Measurements from ENCODE around the gene ERC2. TPM values are rescaled to one million over a fixed set of nuclear protein-coding genes. Genes with fewer than 3 reads are reported as not detected.

ERC2 gene
- total RNA-seq, 1 experiment from 2014 or later, result 6.3 TPM

- Histone ChIP-seq H3K9me3 (replicated peaks) (no peaks in the 10 kb centered on the region), H3K27ac (no peak overlapping the region), H3K4me1 (peaks cover 12% of the 10 kb centered on the region; the same call in 1 of the 2 replicates), H3K27me3 (no peaks in the 10 kb centered on the region), H3K4me3 (no peak overlapping the region), H3K36me3 (no peaks in the 10 kb centered on the region)
- DNase-seq, result no peak
These were observed 751.5 kb downstream of the ERC2 start for GRCh38 chr3:55716611-55717225.

- Histone ChIP-seq H3K4me1 (peaks cover 9% of the 10 kb centered on the region; the same call in 1 of the 2 replicates), H3K4me3 (no peak overlapping the region), H3K27ac (no peak overlapping the region), H3K27me3 (no peaks in the 10 kb centered on the region), H3K9me3 (replicated peaks) (no peaks in the 10 kb centered on the region), H3K36me3 (no peaks in the 10 kb centered on the region)
- no peak for DNase-seq
These were observed 752.2 kb downstream of the ERC2 start for GRCh38 chr3:55716044-55716443.

GRCh38 chr3:55714057-55714456 lies 754.2 kb downstream of the ERC2 start:
- peaks cover 9% of the 10 kb centered on the region; the same call in 1 of the 2 replicates for H3K4me1 ChIP-seq
- H3K27ac ChIP-seq, result no peak overlapping the region
- no peaks in the 10 kb centered on the region for H3K36me3 ChIP-seq
- no peak for DNase-seq
- H3K9me3 ChIP-seq (replicated peaks), result no peaks in the 10 kb centered on the region
- H3K27me3 ChIP-seq, result no peaks in the 10 kb centered on the region
- no peak overlapping the region for H3K4me3 ChIP-seq

GRCh38 chr3:55711646-55712045 lies 756.6 kb downstream of the ERC2 start:
- Histone ChIP-seq H3K36me3 (no peaks in the 10 kb centered on the region), H3K9me3 (replicated peaks) (no peaks in the 10 kb centered on the region), H3K27ac (no peak overlapping the region), H3K4me1 (no peaks in the 10 kb centered on the region), H3K4me3 (no peak overlapping the region), H3K27me3 (no peaks in the 10 kb centered on the region)
- DNase-seq, result no peak

- no peaks in the 10 kb centered on the region for H3K4me1 ChIP-seq
- DNase-seq, result no peak
- H3K36me3 ChIP-seq, result no peaks in the 10 kb centered on the region
- H3K27ac ChIP-seq, result no peak overlapping the region
- H3K9me3 ChIP-seq (replicated peaks), result no peaks in the 10 kb centered on the region
- H3K4me3 ChIP-seq, result no peak overlapping the region
- no peaks in the 10 kb centered on the region for H3K27me3 ChIP-seq
These were observed 758.8 kb downstream of the ERC2 start for GRCh38 chr3:55709411-55710012.

- Histone ChIP-seq H3K4me1 (no peaks in the 10 kb centered on the region), H3K36me3 (no peaks in the 10 kb centered on the region), H3K27ac (no peak overlapping the region), H3K9me3 (replicated peaks) (no peaks in the 10 kb centered on the region), H3K27me3 (no peaks in the 10 kb centered on the region), H3K4me3 (no peak overlapping the region)
- no peak for DNase-seq
These were observed 759.3 kb downstream of the ERC2 start for GRCh38 chr3:55708921-55709320.

GRCh38 chr3:55708242-55708641 lies 760.0 kb downstream of the ERC2 start:
- Histone ChIP-seq H3K36me3 (no peaks in the 10 kb centered on the region), H3K4me3 (no peak overlapping the region)

GRCh38 chr3:55704521-55704920 lies 763.7 kb downstream of the ERC2 start:
- H3K4me1 ChIP-seq, result peaks cover 11% of the 10 kb centered on the region
- DNase-seq, result no peak

More at GRCh38 chr3:55708242-55708641, 760.0 kb downstream of the ERC2 start:
- no peak overlapping the region for H3K27ac ChIP-seq
- no peaks in the 10 kb centered on the region for H3K4me1 ChIP-seq
- no peak for DNase-seq
- H3K9me3 ChIP-seq (replicated peaks), result no peaks in the 10 kb centered on the region
- H3K27me3 ChIP-seq, result no peaks in the 10 kb centered on the region

GRCh38 chr3:55702822-55703221 lies 765.4 kb downstream of the ERC2 start:
- Histone ChIP-seq H3K9me3 (replicated peaks) (no peaks in the 10 kb centered on the region), H3K27ac (no peak overlapping the region), H3K4me1 (peaks cover 11% of the 10 kb centered on the region), H3K4me3 (no peak overlapping the region), H3K36me3 (no peaks in the 10 kb centered on the region), H3K27me3 (no peaks in the 10 kb centered on the region)
- DNase-seq, result no peak

More at GRCh38 chr3:55704521-55704920, 763.7 kb downstream of the ERC2 start:
- H3K36me3 ChIP-seq, result no peaks in the 10 kb centered on the region
- no peak overlapping the region for H3K4me3 ChIP-seq
- no peaks in the 10 kb centered on the region for H3K9me3 ChIP-seq (replicated peaks)
- H3K27ac ChIP-seq, result no peak overlapping the region
- no peaks in the 10 kb centered on the region for H3K27me3 ChIP-seq

GRCh38 chr3:55701997-55702396 lies 766.3 kb downstream of the ERC2 start:
- H3K27me3 ChIP-seq, result no peaks in the 10 kb centered on the region
- H3K27ac ChIP-seq, result peak overlapping the region; percentile 19; the same call in 1 of the 2 replicates
- H3K36me3 ChIP-seq, result no peaks in the 10 kb centered on the region
- DNase-seq, result peak in 1 of 2 experiments; percentile 41
- H3K4me1 ChIP-seq, result peaks cover 11% of the 10 kb centered on the region
- H3K9me3 ChIP-seq (replicated peaks), result no peaks in the 10 kb centered on the region
- no peak overlapping the region for H3K4me3 ChIP-seq

GRCh38 chr3:55698831-55699230 lies 769.4 kb downstream of the ERC2 start:
- DNase-seq, result no peak
- H3K9me3 ChIP-seq (replicated peaks), result no peaks in the 10 kb centered on the region
- H3K27ac ChIP-seq, result no peak overlapping the region
- H3K4me1 ChIP-seq, result peaks cover 11% of the 10 kb centered on the region
- no peak overlapping the region for H3K4me3 ChIP-seq
- no peaks in the 10 kb centered on the region for H3K36me3 ChIP-seq
- H3K27me3 ChIP-seq, result no peaks in the 10 kb centered on the region

GRCh38 chr3:55697177-55697865 lies 770.9 kb downstream of the ERC2 start:
- peaks cover 14% of the 10 kb centered on the region for H3K4me1 ChIP-seq
- H3K27ac ChIP-seq, result no peak overlapping the region
- no peak overlapping the region for H3K4me3 ChIP-seq
- H3K36me3 ChIP-seq, result no peaks in the 10 kb centered on the region
- H3K9me3 ChIP-seq (replicated peaks), result no peaks in the 10 kb centered on the region
- no peak for DNase-seq
- H3K27me3 ChIP-seq, result no peaks in the 10 kb centered on the region

- Histone ChIP-seq H3K4me3 (no peak overlapping the region), H3K36me3 (no peaks in the 10 kb centered on the region), H3K27me3 (no peaks in the 10 kb centered on the region), H3K4me1 (peaks cover 11% of the 10 kb centered on the region), H3K9me3 (replicated peaks) (no peaks in the 10 kb centered on the region), H3K27ac (no peak overlapping the region)
- peak; percentile 42 to 67 for DNase-seq
These were observed 775.2 kb downstream of the ERC2 start for GRCh38 chr3:55692957-55693558.

GRCh38 chr3:55692295-55692956 lies 775.8 kb downstream of the ERC2 start:
- H3K9me3 ChIP-seq (replicated peaks), result no peaks in the 10 kb centered on the region
- no peaks in the 10 kb centered on the region for H3K27me3 ChIP-seq
- no peak for DNase-seq
- H3K4me3 ChIP-seq, result no peak overlapping the region
- H3K36me3 ChIP-seq, result no peaks in the 10 kb centered on the region
- H3K4me1 ChIP-seq, result peaks cover 11% of the 10 kb centered on the region
- no peak overlapping the region for H3K27ac ChIP-seq

GRCh38 chr3:55691141-55691540 lies 777.1 kb downstream of the ERC2 start:
- DNase-seq, result no peak
- Histone ChIP-seq H3K27ac (no peak overlapping the region), H3K4me3 (no peak overlapping the region), H3K27me3 (no peaks in the 10 kb centered on the region), H3K9me3 (replicated peaks) (no peaks in the 10 kb centered on the region), H3K36me3 (no peaks in the 10 kb centered on the region), H3K4me1 (peaks cover 15% of the 10 kb centered on the region)
